LNCaP clone FGC (cell line): ENCODE results near the gene WWP2.
A peak's percentile ranks its signal among the peaks of the same experiment; 100 is the strongest.

ENCODE experiments used
- DNase-seq: peaks from one replicate; pipeline ENCODE4 v3.0.0-alpha.2; 2011; ENCODE audit warnings: low read depth
- H3K4me3 ChIP-seq: 2 replicates; pipeline ENCODE4 v1.5.1; 2011; ENCODE audit warnings: mild to moderate bottlenecking, low read depth, low read length, control low read depth
- CTCF ChIP-seq: IDR thresholded peaks from 2 replicates; pipeline ENCODE4 v1.5.1; 2012; ENCODE audit warnings: mild to moderate bottlenecking; ENCODE audit not compliant: control insufficient read depth, insufficient read depth; ENCODE audit errors: extremely low read depth

The WWP2 gene

GRCh38 chr16:69936252-69936651 is 174.1 kb downstream of the WWP2 start:
- no peak overlapping the region for H3K4me3 ChIP-seq
- no peak for TF ChIP-seq CTCF
- DNase-seq = no peak

- no peak for TF ChIP-seq CTCF
- no peak overlapping the region for H3K4me3 ChIP-seq
- DNase-seq = no peak
Measured at GRCh38 chr16:69936751-69937211, 174.6 kb downstream of the WWP2 start.

GRCh38 chr16:69937465-69937951 is 175.4 kb downstream of the WWP2 start:
- peak; percentile 10 for DNase-seq
- no peak overlapping the region for H3K4me3 ChIP-seq
- TF ChIP-seq CTCF = peak; percentile 75

DNA sequence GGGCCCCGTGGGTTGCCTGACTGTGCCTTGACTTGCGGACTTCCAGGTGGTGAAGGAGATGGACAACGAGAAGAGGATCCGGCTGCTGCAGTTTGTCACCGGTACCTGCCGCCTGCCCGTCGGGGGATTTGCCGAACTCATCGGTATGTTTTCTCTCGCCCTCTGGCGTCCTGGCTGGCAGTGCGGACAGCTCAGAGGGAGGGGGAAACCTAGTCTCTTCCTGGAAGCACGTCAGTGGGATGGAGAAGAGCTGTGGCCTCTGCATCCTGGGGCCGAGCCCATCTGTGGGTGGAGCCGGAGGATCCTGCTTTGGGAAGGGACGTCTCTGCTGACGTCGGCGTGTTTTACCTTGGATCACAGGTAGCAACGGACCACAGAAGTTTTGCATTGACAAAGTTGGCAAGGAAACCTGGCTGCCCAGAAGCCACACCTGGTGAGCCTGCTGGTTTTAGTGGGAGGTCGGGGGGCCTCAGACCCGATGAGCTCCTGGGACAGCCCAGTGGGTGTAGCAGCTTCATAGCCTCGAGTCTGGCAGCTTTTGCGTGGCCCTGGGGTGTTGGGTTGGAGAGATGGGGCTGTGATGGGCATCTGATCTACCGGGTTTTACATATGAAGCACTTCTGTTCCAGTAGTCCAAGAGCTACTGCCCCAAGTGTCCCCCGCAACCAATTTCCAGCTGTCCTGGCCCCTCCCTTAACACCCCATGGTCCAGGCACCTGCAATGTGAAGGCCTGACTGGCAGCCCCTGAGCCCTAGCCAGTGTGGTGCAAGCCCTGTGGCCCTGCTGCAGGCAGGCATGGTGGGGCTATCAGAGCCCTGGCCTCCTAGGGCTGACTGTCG is 177.1 kb downstream of the WWP2 start:
- H3K4me3 ChIP-seq = no peak overlapping the region
- DNase-seq = no peak
- TF ChIP-seq CTCF = no peak

DNA sequence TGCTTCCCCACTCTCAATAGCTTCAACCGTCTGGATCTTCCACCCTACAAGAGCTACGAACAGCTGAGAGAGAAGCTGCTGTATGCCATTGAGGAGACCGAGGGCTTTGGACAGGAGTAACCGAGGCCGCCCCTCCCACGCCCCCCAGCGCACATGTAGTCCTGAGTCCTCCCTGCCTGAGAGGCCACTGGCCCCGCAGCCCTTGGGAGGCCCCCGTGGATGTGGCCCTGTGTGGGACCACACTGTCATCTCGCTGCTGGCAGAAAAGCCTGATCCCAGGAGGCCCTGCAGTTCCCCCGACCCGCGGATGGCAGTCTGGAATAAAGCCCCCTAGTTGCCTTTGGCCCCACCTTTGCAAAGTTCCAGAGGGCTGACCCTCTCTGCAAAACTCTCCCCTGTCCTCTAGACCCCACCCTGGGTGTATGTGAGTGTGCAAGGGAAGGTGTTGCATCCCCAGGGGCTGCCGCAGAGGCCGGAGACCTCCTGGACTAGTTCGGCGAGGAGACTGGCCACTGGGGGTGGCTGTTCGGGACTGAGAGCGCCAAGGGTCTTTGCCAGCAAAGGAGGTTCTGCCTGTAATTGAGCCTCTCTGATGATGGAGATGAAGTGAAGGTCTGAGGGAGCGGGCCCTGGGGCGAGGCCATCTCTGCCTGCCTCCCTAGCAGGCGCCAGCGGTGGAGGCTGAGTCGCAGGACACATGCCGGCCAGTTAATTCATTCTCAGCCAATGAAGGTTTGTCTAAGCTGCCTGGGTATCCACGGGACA is 177.9 kb downstream of the WWP2 start:
- no peak for DNase-seq
- H3K4me3 ChIP-seq = no peak overlapping the region
- no peak for TF ChIP-seq CTCF

DNA sequence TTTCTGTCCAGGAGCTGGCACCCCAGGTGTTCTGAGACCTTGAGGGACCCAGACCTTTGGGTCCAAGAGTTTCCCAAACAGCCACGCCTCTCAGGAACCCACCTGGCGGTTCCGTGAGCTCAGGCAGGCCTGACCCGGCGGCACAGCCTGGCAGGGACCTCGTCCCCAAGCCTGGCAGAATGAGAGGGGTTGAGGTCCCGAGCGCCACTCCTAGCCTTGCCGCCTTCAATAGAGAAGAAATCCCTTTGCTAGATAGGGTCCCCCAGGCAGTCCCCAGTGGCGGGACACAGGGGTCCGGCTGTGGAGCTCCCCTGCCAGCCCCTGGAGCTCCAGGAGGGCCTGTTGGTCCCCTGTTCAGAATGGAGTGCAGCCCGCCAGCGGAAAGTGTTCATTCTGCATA is 178.5 kb downstream of the WWP2 start:
- H3K4me3 ChIP-seq = no peak overlapping the region
- DNase-seq = no peak

More for the DNA sequence above, 178.5 kb downstream of the WWP2 start:
- TF ChIP-seq CTCF = no peak
